ENCODE data around the gene TRIM15.
"Not testable (repeated sequence)": the region's sequence is repeated elsewhere in the genome, so short reads cannot be mapped to it uniquely, and the experiment has no call there.

TRIM15 gene

DNA sequence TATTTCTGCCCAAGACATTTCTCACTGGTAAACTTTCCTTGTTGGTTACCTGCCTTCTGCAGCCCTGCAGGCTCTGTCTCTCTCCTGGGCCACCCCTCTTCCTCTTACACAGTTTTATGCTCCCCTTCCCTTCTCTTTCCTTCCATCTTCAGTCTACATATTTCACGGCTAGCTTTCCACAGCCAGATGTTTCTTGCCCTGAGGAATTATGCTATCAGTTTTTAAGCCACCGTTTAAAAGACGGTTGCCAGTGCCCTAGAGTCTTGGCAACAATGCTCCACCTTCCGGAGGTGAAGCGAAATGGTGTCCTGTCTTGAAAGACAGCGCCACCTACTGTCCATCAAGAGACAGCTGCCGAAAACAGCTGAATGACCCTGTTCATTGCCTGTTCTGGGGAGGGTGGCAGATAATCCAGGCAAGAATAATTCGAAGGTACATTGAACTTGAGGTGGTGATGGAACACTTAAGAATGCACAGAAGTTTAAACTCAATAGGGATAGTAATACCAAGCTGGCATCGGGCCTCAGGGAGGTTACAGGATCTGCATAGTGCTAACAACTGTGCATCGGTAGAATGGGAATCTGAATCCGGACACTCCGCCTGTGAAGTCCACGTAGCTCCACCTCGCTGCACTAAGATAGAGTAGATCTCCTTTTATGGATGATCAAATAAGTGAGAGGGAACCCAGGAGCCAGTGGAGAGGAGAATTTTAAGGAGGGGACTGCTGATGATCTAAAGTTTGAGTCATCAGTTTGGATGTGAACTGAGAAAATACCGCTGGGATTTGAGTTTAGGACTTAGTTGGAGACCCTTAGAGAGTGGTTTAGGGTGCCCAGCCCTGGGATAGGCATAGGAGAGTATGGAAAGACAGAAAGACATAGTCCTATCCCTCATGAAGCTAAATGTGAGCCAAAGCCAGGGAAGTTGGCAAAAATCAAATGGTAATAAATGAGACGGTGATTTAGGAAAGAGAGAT is 32.2 kb upstream of the TRIM15 start:
- no peaks in the 10 kb centered on the region for H3K9me3 ChIP-seq (replicated peaks; ENCODE audit: low read length)
- H3K27me3 ChIP-seq (ENCODE audit: control insufficient read depth, insufficient read depth, low read length), result peaks cover 87% of the 10 kb centered on the region
- H3K4me2 ChIP-seq (ENCODE audit: low read length), result peak overlapping the region; percentile 13
- H3K4me3 ChIP-seq (ENCODE audit: low read length), result no peak overlapping the region
- no peaks in the 10 kb centered on the region for H3K36me3 ChIP-seq (ENCODE audit: insufficient read depth, low read length)
- H3K4me1 ChIP-seq (ENCODE audit: control insufficient read depth, insufficient read depth, low read length), result no peaks in the 10 kb centered on the region
- no peak overlapping the region for H3K9ac ChIP-seq (ENCODE audit: low read depth, low read length)

DNA sequence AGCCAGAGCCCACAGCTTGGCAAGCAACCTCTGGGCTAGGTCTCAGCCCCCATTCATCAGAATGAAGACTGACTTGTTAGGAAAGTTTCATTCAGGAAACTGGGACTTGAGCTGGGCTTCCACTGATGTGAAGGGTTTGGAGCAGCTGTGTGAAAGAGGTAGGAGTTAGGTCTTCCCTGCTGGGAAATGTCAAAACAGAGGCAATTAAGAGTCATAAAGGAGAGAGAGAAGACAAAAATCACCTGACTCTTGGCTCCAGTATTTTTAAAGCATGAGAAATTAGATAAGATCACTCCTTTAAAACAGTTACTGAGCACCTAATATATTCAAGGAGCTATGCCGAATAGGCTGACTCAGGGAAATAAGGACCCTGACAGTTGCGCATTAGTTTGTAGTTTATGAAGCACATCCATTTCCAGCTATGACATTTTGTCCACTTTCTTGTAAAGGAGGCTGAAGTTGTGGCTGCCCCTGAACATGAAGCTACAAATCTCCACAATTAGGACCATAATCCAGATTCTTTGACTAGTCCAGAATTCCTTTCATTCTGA is 31.3 kb upstream of the TRIM15 start:
- Histone ChIP-seq H3K36me3 (ENCODE audit: insufficient read depth, low read length) (no peaks in the 10 kb centered on the region), H3K9me3 (replicated peaks; ENCODE audit: low read length) (no peaks in the 10 kb centered on the region), H3K4me2 (ENCODE audit: low read length) (no peak overlapping the region), H3K4me3 (ENCODE audit: low read length) (no peak overlapping the region), H3K9ac (ENCODE audit: low read depth, low read length) (no peak overlapping the region), H3K4me1 (ENCODE audit: control insufficient read depth, insufficient read depth, low read length) (no peaks in the 10 kb centered on the region), H3K27me3 (ENCODE audit: control insufficient read depth, insufficient read depth, low read length) (peaks cover 84% of the 10 kb centered on the region)

DNA sequence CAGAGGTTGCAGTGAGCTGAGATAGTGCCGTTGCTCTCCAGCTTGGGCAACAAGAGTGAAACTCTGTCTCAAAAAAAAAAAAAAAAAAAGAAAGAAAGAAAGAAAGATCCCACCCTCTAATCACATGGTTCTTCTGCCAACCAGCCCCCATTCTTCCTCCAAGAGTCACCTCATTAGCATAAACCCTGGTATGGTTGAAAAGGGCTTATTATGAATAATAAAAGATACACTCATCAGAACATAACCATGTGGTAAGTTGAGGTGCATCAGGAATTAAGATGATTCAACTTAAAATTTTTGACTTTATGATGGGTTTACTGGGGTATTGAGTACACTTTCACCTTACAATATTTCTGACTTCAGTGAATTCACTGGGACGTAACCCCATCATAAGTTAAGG is 28.2 kb upstream of the TRIM15 start:
- Histone ChIP-seq H3K9me3 (replicated peaks; ENCODE audit: low read length) (no peaks in the 10 kb centered on the region), H3K4me2 (ENCODE audit: low read length) (no peak overlapping the region), H3K4me1 (ENCODE audit: control insufficient read depth, insufficient read depth, low read length) (no peaks in the 10 kb centered on the region), H3K27me3 (ENCODE audit: control insufficient read depth, insufficient read depth, low read length) (peaks cover 65% of the 10 kb centered on the region), H3K4me3 (ENCODE audit: low read length) (no peak overlapping the region), H3K36me3 (ENCODE audit: insufficient read depth, low read length) (no peaks in the 10 kb centered on the region), H3K9ac (ENCODE audit: low read depth, low read length) (no peak overlapping the region)

DNA sequence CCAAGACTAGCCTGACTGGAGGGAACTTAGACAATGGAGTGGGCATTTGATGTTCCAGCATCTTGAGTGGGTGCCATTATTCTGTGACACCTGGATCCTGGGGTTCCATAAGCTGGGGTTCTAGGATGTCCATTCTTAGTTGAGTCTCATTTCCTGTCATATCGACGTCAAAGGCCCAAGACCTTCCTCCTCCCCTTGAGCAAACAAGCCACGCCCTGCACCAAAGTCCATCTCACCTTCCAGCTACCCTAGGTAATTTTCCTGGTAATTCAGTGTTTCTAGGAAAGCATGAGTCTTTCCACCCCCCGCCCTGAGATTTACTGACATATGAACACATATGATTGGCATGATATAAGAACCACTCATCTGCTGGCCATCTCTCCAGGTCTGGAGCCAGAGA is 27.6 kb upstream of the TRIM15 start, which contains the start of gene TRIM40:
TSS of gene TRIM40 (plus strand) at position 384 of the 400 bp plus-strand sequence. CDS start 897 bp downstream, outside the sequence.
- Histone ChIP-seq H3K4me3 (ENCODE audit: low read length) (no peak within 1 kb of the TSS), H3K4me2 (ENCODE audit: low read length) (no peak within 1 kb of the TSS), H3K4me1 (ENCODE audit: control insufficient read depth, insufficient read depth, low read length) (no peaks in the 10 kb centered on the region), H3K9ac (ENCODE audit: low read depth, low read length) (no peak within 1 kb of the TSS), H3K36me3 (ENCODE audit: insufficient read depth, low read length) (no peaks in the 10 kb centered on the region), H3K9me3 (replicated peaks; ENCODE audit: low read length) (no peaks in the 10 kb centered on the region), H3K27me3 (ENCODE audit: control insufficient read depth, insufficient read depth, low read length) (peaks cover 60% of the 10 kb centered on the region)

DNA sequence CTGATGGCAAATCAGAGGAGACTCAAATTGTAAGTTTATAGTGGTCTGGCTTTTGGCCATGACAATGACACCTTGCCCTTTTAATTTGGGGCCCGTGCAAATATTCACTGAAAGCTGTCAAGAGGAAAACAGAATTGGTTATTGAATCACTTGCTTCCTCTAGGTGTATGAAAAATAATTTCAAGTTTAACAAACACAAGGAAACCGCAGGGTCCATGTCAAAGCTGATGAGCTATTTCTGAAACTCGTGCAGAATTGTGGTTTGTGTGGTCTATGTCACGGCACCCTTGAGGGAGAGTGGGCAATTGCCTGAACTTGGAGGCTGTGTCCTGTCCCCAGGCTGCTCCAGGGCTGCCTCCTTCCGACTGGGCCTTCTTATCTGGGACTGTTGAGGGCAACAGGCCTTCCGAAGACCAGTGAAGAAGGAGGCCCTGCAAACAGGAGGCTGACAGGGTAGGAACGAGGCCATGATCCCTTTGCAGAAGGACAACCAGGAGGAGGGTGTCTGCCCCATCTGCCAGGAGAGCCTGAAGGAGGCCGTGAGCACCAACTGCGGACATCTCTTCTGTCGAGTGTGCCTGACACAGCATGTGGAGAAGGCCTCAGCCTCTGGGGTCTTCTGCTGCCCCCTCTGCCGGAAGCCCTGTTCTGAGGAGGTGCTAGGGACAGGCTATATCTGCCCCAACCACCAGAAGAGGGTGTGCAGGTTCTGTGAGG is 26.6 kb upstream of the TRIM15 start:
- Histone ChIP-seq H3K27me3 (ENCODE audit: control insufficient read depth, insufficient read depth, low read length) (peaks cover 62% of the 10 kb centered on the region), H3K4me3 (ENCODE audit: low read length) (no peak overlapping the region), H3K4me1 (ENCODE audit: control insufficient read depth, insufficient read depth, low read length) (no peaks in the 10 kb centered on the region), H3K4me2 (ENCODE audit: low read length) (no peak overlapping the region), H3K9me3 (replicated peaks; ENCODE audit: low read length) (no peaks in the 10 kb centered on the region), H3K9ac (ENCODE audit: low read depth, low read length) (no peak overlapping the region), H3K36me3 (ENCODE audit: insufficient read depth, low read length) (no peaks in the 10 kb centered on the region)

DNA sequence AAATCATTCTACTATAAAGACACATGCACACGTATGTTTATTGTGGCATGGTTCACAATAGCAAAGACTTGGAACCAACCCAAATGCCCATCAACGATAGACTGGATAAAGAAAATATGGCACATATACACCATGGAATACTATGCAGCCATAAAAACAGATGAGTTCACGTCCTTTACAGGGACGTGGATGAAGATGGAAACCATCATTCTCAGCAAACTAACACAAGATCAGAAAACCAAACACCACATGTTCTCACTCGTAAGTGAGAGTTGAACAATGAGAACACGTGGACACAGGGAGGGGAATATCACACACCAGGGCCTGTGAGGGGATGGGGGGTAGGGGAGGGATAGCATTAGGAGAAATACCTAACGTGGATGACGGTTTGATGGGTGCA is 23.1 kb upstream of the TRIM15 start:
- H3K36me3 ChIP-seq (ENCODE audit: insufficient read depth, low read length); H3K9ac ChIP-seq (ENCODE audit: low read depth, low read length); H3K4me2 ChIP-seq (ENCODE audit: low read length); H3K9me3 ChIP-seq (replicated peaks; ENCODE audit: low read length); H3K4me3 ChIP-seq (ENCODE audit: low read length); H3K4me1 ChIP-seq (ENCODE audit: control insufficient read depth, insufficient read depth, low read length): not testable (repeated sequence)
- H3K27me3 ChIP-seq (ENCODE audit: control insufficient read depth, insufficient read depth, low read length), result peaks cover 70% of the 10 kb centered on the region

DNA sequence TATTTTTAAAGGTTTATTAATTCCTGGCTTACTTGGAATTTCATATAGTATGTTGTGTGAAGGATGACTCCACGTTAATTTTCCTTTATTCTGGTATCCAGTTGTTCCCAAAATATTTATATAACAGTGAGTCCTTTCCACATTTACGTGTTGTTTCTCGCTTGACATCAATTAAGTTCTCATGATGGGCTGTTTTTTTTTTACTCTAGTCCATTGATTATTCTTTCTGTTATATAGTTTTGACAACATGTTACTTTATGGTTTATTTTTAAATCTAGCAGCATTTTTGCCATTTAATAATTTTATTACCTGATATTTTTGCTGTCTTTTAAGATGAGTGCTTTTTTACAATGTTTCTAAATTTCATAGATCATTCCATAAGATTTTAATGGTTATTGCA is 20.7 kb upstream of the TRIM15 start:
- Histone ChIP-seq H3K9ac (ENCODE audit: low read depth, low read length) (no peak overlapping the region), H3K36me3 (ENCODE audit: insufficient read depth, low read length) (no peaks in the 10 kb centered on the region), H3K4me2 (ENCODE audit: low read length) (no peak overlapping the region), H3K9me3 (replicated peaks; ENCODE audit: low read length) (no peaks in the 10 kb centered on the region), H3K27me3 (ENCODE audit: control insufficient read depth, insufficient read depth, low read length) (peaks cover 71% of the 10 kb centered on the region), H3K4me3 (ENCODE audit: low read length) (no peak overlapping the region), H3K4me1 (ENCODE audit: control insufficient read depth, insufficient read depth, low read length) (no peaks in the 10 kb centered on the region)

DNA sequence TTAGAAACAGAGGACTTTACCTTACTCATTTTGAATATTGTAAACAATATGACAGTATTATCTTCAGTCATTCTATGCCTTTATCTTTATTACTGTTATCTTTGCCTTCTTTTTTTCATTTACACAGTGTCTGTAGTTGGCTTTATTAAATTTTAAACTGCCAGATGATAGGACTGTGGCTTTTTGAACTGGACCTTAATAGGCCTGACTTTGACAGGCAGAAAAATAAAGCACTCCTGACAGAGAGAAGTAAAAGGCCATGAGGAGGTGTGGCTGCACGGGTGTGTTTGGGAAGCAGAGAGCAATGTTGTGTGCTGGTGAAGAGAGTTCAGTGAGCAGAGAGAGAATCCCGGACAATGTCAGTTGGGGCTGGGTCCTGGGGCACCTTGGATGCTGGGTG is 19.6 kb upstream of the TRIM15 start:
- Histone ChIP-seq H3K4me3 (ENCODE audit: low read length) (no peak overlapping the region), H3K4me2 (ENCODE audit: low read length) (no peak overlapping the region), H3K9ac (ENCODE audit: low read depth, low read length) (no peak overlapping the region), H3K9me3 (replicated peaks; ENCODE audit: low read length) (no peaks in the 10 kb centered on the region), H3K4me1 (ENCODE audit: control insufficient read depth, insufficient read depth, low read length) (no peaks in the 10 kb centered on the region), H3K36me3 (ENCODE audit: insufficient read depth, low read length) (no peaks in the 10 kb centered on the region), H3K27me3 (ENCODE audit: control insufficient read depth, insufficient read depth, low read length) (peaks cover 69% of the 10 kb centered on the region)

DNA sequence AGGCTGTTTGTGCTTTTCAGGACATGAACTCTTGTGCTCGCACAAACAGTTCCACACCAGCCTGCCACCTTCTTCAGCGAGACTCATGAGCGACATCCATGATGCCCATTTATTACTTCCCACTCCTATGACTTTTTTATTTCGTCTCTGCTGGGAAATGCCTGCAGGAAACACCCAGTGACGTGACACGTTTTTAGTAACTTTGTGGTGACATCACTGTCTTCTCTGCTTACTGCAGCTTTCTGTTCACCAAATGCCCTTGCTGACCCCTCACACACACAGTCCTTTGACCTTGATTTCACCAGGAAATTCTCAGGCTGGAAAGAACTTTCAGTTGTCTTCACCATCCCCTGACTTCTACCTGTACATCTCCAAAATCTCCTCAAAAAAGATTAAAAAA is 18.5 kb upstream of the TRIM15 start:
- Histone ChIP-seq H3K36me3 (ENCODE audit: insufficient read depth, low read length) (no peaks in the 10 kb centered on the region), H3K4me3 (ENCODE audit: low read length) (no peak overlapping the region), H3K4me2 (ENCODE audit: low read length) (no peak overlapping the region), H3K4me1 (ENCODE audit: control insufficient read depth, insufficient read depth, low read length) (no peaks in the 10 kb centered on the region), H3K9me3 (replicated peaks; ENCODE audit: low read length) (no peaks in the 10 kb centered on the region), H3K9ac (ENCODE audit: low read depth, low read length) (no peak overlapping the region), H3K27me3 (ENCODE audit: control insufficient read depth, insufficient read depth, low read length) (peaks cover 73% of the 10 kb centered on the region)

DNA sequence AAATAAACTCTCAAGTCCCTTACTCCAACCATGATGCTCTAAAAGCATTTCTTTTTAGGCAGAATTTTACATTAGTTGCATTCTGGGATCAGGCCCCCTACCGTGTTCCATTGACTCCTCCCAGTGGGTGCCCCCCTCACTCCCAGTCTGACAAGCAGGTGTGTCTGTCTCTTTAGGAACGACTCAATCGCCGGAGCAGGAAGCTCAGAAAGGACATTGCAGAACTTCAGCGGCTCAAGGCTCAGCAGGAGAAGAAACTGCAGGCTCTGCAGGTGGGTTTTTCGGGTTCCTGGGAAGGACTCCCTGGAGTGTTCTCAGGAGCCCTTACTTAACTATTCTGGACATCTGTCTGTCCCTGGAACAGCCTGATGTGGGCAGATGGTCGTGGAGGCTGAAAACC is 17.5 kb upstream of the TRIM15 start:
- H3K36me3 ChIP-seq (ENCODE audit: insufficient read depth, low read length), result no peaks in the 10 kb centered on the region
- no peak overlapping the region for H3K4me2 ChIP-seq (ENCODE audit: low read length)
- H3K9me3 ChIP-seq (replicated peaks; ENCODE audit: low read length), result no peaks in the 10 kb centered on the region
- no peak overlapping the region for H3K9ac ChIP-seq (ENCODE audit: low read depth, low read length)
- no peak overlapping the region for H3K4me3 ChIP-seq (ENCODE audit: low read length)
- no peaks in the 10 kb centered on the region for H3K4me1 ChIP-seq (ENCODE audit: control insufficient read depth, insufficient read depth, low read length)
- peaks cover 80% of the 10 kb centered on the region for H3K27me3 ChIP-seq (ENCODE audit: control insufficient read depth, insufficient read depth, low read length)

DNA sequence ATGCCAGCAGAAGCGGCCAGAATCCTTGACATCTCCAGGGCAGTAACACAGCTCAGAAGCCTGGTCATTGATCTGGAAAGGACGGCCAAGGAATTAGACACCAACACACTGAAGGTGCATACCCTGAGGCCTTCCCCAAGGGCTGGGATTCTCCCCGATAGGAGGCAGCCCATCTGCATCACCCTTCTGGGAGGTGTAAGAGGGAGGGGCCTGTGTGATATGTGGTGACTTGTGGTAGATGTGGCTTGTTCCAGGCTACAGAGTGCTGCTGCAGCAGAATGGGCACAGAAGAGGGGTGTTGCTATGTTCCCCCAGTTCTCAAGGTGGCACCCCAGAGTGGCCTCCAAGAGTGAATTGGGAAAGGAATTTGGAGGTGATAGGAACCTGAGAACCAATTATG is 16.2 kb upstream of the TRIM15 start:
- H3K4me2 ChIP-seq (ENCODE audit: low read length), result no peak overlapping the region
- H3K4me3 ChIP-seq (ENCODE audit: low read length), result no peak overlapping the region
- no peaks in the 10 kb centered on the region for H3K36me3 ChIP-seq (ENCODE audit: insufficient read depth, low read length)
- H3K9me3 ChIP-seq (replicated peaks; ENCODE audit: low read length), result no peaks in the 10 kb centered on the region
- H3K4me1 ChIP-seq (ENCODE audit: control insufficient read depth, insufficient read depth, low read length), result no peaks in the 10 kb centered on the region
- H3K9ac ChIP-seq (ENCODE audit: low read depth, low read length), result no peak overlapping the region
- H3K27me3 ChIP-seq (ENCODE audit: control insufficient read depth, insufficient read depth, low read length), result peaks cover 75% of the 10 kb centered on the region
